ENCODE measurements around the gene HIF1A.

DNA sequence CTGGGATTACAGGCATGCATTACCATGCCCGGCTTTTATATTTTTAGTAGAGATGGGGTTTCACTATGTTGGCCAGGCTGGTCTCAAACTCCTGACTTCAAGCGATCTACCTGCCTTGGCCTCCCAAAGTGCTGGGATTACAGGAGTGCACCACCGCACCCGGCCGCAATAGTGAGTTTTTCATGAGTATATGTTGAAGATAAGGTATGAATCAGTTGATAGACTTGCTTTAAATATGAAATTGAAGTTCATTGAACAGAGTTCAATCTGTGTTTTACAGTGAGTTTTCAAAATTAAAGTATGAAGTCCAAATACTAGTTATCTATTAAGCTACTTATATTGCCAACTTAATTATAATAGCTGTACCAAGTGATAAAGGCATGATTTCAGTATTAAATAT is 102.0 kb downstream of the HIF1A start:
- TF ChIP-seq SP1 (IDR thresholded peaks at IDR 0.05; ENCODE audit: low read depth, low read length), result no peak
- TF ChIP-seq, protein P1, sequence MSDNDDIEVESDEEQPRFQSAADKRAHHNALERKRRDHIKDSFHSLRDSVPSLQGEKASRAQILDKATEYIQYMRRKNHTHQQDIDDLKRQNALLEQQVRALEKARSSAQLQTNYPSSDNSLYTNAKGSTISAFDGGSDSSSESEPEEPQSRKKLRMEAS (IDR thresholded peaks at IDR 0.05; ENCODE audit: low read depth, low read length), result no peak

Data from GM12878 (cell line).